Natural killer cell (primary cell): ENCODE results near the gene MRPL14. TPM values are rescaled to one million over a fixed set of nuclear protein-coding genes. Genes with fewer than 3 reads are reported as not detected.

Experiments used
- ATAC-seq, 3 donors: fragments of 150-1000 bp in 2 of 3; fragments of 200-7000 bp in 1 of 3; cut with Tn5 transposase; 1 replicate in 1 of 3; 2 replicates in 2 of 3; pipeline ENCODE4 v1.10.0; 2021; ENCODE audit warnings: mild to moderate bottlenecking in 2 of 3, moderate library complexity in 2 of 3
- DNase-seq, 2 donors: peaks; one replicate each; pipeline versions ENCODE4 v3.0.0 to v3.0.0-alpha.2; 2013 to 2021; ENCODE audit warnings: mixed read lengths in 1 of 2
- H3K27ac ChIP-seq: one replicate; pipeline ENCODE4 v1.5.1; 2013; ENCODE audit warnings: mild to moderate bottlenecking, low read length
- H3K27me3 ChIP-seq: one replicate; pipeline ENCODE4 v1.6.1; 2013; ENCODE audit warnings: low read length; ENCODE audit not compliant: control insufficient read depth, insufficient read depth
- H3K36me3 ChIP-seq: one replicate; pipeline ENCODE4 v1.6.1; 2013; ENCODE audit warnings: low read length; ENCODE audit not compliant: control insufficient read depth, insufficient read depth
- H3K4me1 ChIP-seq: one replicate; pipeline ENCODE4 v1.6.1; 2013; ENCODE audit warnings: low read length; ENCODE audit not compliant: control insufficient read depth, insufficient read depth
- H3K4me3 ChIP-seq: one replicate; pipeline ENCODE4 v1.5.1; 2013; ENCODE audit warnings: low read length
- H3K9me3 ChIP-seq: one replicate; pipeline ENCODE4 v1.6.1; 2013; ENCODE audit warnings: low read length; ENCODE audit not compliant: control insufficient read depth, insufficient read depth
- H3K27ac Mint-ChIP-seq, 2 donors: one replicate each; pipeline ENCODE4 v1.8.0; 2022; ENCODE audit warnings: mild to moderate bottlenecking in 2 of 2, mixed read lengths in 2 of 2, moderate library complexity in 1 of 2
- H3K27me3 Mint-ChIP-seq, 2 donors: one replicate each; pipeline ENCODE4 v1.8.0; 2022; ENCODE audit warnings: low read depth in 2 of 2, mixed read lengths in 2 of 2
- H3K36me3 Mint-ChIP-seq: one replicate; pipeline ENCODE4 v1.8.0; 2022; ENCODE audit warnings: mixed read lengths
- H3K4me1 Mint-ChIP-seq, 2 donors: one replicate each; pipeline ENCODE4 v1.8.0; 2022; ENCODE audit warnings: mixed read lengths in 2 of 2
- H3K4me3 Mint-ChIP-seq: one replicate; pipeline ENCODE4 v1.8.0; 2022; ENCODE audit warnings: mild to moderate bottlenecking, moderate library complexity, mixed read lengths
- H3K9me3 Mint-ChIP-seq, 2 donors: one replicate each; pipeline ENCODE4 v1.8.0; 2022; ENCODE audit warnings: mixed read lengths in 2 of 2
- WGBS: methylation state at CpG from one replicate; pipeline ENCODE4 v1.1.7; 2013; ENCODE audit warnings: missing lambda C conversion rate; ENCODE audit not compliant: insufficient coverage; 5-methylcytosine and 5-hydroxymethylcytosine counted together
- intact Hi-C: fragments of 100-400 bp; cut with micrococcal nuclease; formaldehyde crosslinking; loops from one replicate; pipeline ENCODE4 v1.14.2; 2022
- total RNA-seq, 4 donors: library from RNA; stranded (reverse); fragments of 120-200 nt in 1 of 4; gene quantifications; one replicate each; pipeline versions ENCODE4 v1.2.3 to v1.2.4, GENCODE V29; 2013 to 2022
- TF ChIP-seq, protein P1 (sequence below): fragments of 200-600 bp; IDR thresholded peaks from one replicate; pipeline ENCODE4 v1.8.0; 2022; ENCODE audit warnings: antibody characterized with exemption

Gene MRPL14
- total RNA-seq, 3 donors from 2014 or later (not counting 1 experiment from before 2014, with no cell fraction given), result 14.9 to 16.2 (median 16.0) TPM

DNA sequence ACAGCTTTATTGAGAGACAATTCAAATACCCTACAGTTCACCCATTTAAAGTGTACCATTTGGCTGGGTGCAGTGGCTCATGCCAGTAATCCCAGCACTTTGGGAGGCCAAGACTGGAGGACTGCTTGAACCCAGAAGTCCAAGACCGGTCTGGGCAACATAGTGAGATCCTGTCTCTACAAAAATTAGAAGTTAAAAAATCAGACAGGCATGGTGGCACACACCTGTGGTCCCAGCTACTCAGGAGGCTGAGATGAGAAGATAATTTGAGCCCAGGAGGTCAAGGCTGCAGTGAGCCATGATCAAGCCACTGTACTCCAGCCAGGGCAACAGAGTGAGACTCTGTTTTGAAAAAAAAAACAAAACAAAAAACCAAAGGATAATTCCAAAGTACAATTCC is 40.3 kb upstream of the MRPL14 start:
- Histone ChIP-seq H3K9me3 (no peaks in the 10 kb centered on the region), H3K27me3 (no peaks in the 10 kb centered on the region), H3K36me3 (no peaks in the 10 kb centered on the region), H3K27ac (no peak overlapping the region), H3K4me1 (no peaks in the 10 kb centered on the region), H3K4me3 (no peak overlapping the region)
- TF ChIP-seq, protein P1, sequence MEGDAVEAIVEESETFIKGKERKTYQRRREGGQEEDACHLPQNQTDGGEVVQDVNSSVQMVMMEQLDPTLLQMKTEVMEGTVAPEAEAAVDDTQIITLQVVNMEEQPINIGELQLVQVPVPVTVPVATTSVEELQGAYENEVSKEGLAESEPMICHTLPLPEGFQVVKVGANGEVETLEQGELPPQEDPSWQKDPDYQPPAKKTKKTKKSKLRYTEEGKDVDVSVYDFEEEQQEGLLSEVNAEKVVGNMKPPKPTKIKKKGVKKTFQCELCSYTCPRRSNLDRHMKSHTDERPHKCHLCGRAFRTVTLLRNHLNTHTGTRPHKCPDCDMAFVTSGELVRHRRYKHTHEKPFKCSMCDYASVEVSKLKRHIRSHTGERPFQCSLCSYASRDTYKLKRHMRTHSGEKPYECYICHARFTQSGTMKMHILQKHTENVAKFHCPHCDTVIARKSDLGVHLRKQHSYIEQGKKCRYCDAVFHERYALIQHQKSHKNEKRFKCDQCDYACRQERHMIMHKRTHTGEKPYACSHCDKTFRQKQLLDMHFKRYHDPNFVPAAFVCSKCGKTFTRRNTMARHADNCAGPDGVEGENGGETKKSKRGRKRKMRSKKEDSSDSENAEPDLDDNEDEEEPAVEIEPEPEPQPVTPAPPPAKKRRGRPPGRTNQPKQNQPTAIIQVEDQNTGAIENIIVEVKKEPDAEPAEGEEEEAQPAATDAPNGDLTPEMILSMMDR, result no peak
- ATAC-seq, result no peak
- no peaks in the 10 kb centered on the region for H3K36me3 Mint-ChIP-seq
- H3K4me3 Mint-ChIP-seq, result no peak overlapping the region
- intact Hi-C loops, result no loop called here
- H3K4me1 Mint-ChIP-seq, result peaks cover under 1 to 1% of the 10 kb centered on the region in 2 donors
- 100% methylated on average over 1 of the region's 1 CpG for WGBS
- no peaks in the 10 kb centered on the region for H3K9me3 Mint-ChIP-seq
- H3K27me3 Mint-ChIP-seq, result peaks cover 18 to 32% of the 10 kb centered on the region in 2 donors
- no peak for DNase-seq
- H3K27ac Mint-ChIP-seq, result no peak overlapping the region

DNA sequence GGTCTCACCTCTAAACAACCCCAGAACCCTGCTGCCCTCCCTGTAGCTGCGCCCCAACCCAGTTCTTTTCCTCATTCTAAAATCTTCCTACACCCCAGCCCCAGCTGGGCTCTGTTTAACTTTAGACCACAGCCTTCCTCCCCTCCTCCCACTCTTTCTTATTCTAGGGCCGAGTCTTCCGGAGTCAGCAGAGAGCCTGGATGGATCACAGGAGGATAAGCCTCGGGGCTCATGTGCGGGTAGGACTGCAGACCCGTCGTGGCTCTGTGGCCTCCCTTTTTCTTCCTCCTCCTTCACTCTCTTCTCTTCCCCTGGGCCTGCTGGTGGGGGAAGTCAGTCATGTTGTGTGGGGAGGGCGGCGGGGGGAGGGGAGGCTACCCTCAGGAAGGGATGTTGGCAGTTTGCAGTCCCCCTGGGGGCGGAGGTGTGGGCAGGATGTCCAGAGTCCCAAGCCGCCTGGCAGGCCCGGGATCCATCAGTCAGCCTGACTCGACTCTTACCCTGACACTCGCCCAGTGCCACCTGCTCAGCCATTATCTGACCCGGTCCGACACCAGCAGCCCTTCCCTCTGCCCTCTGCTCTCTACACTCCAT is 39.4 kb upstream of the MRPL14 start:
- H3K36me3 Mint-ChIP-seq, result no peaks in the 10 kb centered on the region
- H3K27me3 Mint-ChIP-seq, result peaks cover 19 to 30% of the 10 kb centered on the region in 2 donors
- WGBS, result 34% methylated on average over 14 of the region's 16 CpGs
- TF ChIP-seq, protein P1, result no peak
- intact Hi-C loops, result no loop called here
- H3K9me3 Mint-ChIP-seq, result no peaks in the 10 kb centered on the region
- no peak overlapping the region for H3K4me3 Mint-ChIP-seq
- Histone ChIP-seq H3K27me3 (no peaks in the 10 kb centered on the region), H3K4me1 (no peaks in the 10 kb centered on the region), H3K27ac (no peak overlapping the region), H3K36me3 (no peaks in the 10 kb centered on the region), H3K9me3 (no peaks in the 10 kb centered on the region), H3K4me3 (no peak overlapping the region)
- no peaks in the 10 kb centered on the region for H3K4me1 Mint-ChIP-seq
- ATAC-seq (no peak), DNase-seq (no peak)
- no peak overlapping the region for H3K27ac Mint-ChIP-seq

DNA sequence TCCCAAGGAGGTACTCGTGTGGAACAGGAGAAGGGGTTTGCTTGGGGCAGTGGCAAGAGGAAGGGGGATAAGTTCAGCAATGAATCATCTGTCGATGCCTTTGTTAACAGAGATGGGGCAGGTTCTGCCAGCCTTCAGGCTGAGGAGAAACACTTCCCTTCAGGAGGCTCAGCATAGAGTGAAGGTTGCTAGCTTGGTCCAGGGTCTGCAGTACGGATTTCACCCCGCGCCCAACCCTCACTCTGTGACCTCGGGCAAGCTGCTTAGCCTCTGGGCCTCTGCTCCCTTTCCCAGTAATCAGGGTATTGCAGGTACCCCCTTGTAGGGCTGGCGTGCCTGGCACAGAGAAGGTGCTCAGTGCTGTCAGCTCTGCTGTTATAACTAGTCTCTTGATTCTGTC is 38.9 kb upstream of the MRPL14 start:
- Histone ChIP-seq H3K4me1 (no peaks in the 10 kb centered on the region), H3K9me3 (no peaks in the 10 kb centered on the region), H3K4me3 (no peak overlapping the region), H3K27ac (no peak overlapping the region), H3K27me3 (no peaks in the 10 kb centered on the region), H3K36me3 (no peaks in the 10 kb centered on the region)
- no peak for ATAC-seq
- DNase-seq, result no peak
- Mint-ChIP-seq H3K27me3 (peaks cover 19 to 30% of the 10 kb centered on the region in 2 donors), H3K27ac (no peak overlapping the region), H3K36me3 (no peaks in the 10 kb centered on the region), H3K4me3 (no peak overlapping the region), H3K9me3 (no peaks in the 10 kb centered on the region), H3K4me1 (no peaks in the 10 kb centered on the region)
- 72% methylated on average over 7 of the region's 7 CpGs for WGBS
- TF ChIP-seq, protein P1, result no peak
- intact Hi-C loops, result no loop called here
